Measurements from ENCODE around the gene SSTR3. TPM values are rescaled to one million over a fixed set of nuclear protein-coding genes. Genes with fewer than 3 reads are reported as not detected.

SSTR3 gene
- total RNA-seq, 2 donors from 2014 or later, result not detected

DNA sequence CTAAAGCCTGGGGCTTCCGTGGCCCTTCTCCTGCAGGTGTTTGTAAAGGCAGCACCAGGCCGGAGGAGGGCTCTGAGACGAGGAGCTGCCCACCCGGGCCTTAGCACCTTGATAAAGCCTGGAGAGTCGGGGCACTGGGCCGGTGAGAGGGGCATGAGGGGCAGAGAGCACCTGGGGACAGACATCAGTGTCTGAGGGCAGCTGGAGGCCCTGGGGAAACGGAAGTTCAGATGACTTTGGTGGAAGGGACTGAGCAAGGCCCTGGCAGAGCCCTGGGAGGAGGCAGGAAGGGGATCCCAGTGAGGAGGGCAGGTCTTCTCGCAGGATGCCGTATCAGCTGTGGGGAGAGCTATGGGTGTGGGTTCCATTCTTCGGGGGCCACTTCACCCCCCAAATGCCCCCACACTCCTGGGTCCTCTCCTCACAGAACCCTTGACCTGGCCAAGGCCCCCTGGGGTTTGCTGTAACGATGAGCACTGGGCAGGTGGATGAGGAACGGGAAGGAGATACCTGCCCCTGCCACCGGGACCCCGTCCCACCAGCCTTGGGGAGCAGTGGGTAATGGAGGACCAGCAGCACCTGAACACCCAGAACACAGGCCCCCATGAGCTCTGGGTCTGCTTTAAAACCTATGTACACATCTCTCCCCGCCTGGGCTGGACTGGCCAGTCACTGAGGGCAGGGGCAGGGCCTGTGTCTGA lies 31.6 kb downstream of the SSTR3 start:
- Histone ChIP-seq H3K36me3 (no peaks in the 10 kb centered on the region), H3K4me3 (no peak overlapping the region), H3K27me3 (no peaks in the 10 kb centered on the region), H3K27ac (no peak overlapping the region), H3K9me3 (no peaks in the 10 kb centered on the region), H3K4me1 (peaks cover 0 to 47% of the 10 kb centered on the region in 2 donors)
- TF ChIP-seq, protein P1, sequence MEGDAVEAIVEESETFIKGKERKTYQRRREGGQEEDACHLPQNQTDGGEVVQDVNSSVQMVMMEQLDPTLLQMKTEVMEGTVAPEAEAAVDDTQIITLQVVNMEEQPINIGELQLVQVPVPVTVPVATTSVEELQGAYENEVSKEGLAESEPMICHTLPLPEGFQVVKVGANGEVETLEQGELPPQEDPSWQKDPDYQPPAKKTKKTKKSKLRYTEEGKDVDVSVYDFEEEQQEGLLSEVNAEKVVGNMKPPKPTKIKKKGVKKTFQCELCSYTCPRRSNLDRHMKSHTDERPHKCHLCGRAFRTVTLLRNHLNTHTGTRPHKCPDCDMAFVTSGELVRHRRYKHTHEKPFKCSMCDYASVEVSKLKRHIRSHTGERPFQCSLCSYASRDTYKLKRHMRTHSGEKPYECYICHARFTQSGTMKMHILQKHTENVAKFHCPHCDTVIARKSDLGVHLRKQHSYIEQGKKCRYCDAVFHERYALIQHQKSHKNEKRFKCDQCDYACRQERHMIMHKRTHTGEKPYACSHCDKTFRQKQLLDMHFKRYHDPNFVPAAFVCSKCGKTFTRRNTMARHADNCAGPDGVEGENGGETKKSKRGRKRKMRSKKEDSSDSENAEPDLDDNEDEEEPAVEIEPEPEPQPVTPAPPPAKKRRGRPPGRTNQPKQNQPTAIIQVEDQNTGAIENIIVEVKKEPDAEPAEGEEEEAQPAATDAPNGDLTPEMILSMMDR (IDR thresholded peaks at IDR 0.05), result no peak
- no peak for DNase-seq (ENCODE audit: low spot score)

DNA sequence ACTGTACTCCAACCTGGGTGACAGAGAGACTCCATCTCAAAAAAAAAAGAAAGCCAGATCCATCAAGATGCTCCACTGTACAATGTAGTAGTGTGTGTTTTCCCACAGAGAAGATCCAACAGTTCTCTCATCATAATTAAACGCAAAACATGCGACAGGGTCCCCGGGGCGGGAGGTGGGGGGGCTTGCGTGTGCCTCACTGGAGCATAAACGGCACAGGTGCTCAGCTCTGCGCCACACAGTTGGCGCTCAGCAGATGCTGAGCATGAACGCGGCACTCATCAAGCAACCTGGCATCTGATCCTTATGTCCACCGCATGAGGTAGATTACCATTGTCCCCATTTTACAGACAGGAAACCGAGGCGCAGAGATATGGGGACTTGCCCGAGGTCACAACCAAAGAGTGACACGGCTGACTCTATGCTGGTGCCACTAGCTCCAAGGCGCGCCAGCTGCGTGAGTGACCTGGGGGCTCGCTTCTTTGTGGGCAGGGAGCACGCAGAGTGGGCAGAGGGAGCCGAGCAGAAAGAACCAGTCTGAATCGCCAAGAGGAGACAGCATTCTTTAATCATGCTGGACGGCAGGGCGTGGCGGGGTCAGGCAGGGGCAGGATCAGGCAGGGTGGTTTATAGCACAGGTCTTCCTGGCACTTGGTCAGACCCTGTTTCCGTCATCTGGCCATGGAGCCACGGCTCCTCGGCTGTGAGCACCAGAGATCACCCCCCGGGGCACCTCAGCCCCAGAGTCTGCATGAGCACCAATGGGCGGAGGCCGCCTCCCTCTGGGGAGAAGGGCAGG lies 32.5 kb downstream of the SSTR3 start:
- Histone ChIP-seq H3K27me3 (no peaks in the 10 kb centered on the region), H3K36me3 (no peaks in the 10 kb centered on the region), H3K27ac (no peak overlapping the region), H3K4me1 (peaks cover 0 to 52% of the 10 kb centered on the region in 2 donors), H3K9me3 (no peaks in the 10 kb centered on the region), H3K4me3 (no peak overlapping the region)
- no peak for DNase-seq (ENCODE audit: low spot score)
- TF ChIP-seq, protein P1 (IDR thresholded peaks at IDR 0.05), result no peak

DNA sequence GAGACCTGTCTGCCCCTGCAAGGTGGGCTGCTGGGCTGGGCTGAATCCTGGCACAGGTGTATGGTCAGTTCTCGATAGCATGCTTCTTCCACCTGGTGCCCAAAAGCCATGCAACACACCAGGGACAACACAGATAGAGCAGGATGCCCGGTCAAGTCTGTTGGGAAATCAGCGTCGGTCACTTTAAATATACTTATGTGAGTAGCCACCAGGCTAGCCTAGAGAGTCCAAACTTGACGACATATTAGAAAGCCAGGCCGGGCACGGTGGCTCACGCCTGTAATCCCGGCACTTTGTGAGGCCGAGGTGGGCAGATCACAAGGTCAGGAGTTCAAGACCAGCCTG lies 33.2 kb downstream of the SSTR3 start:
- Histone ChIP-seq H3K4me1 (peaks cover 0 to 52% of the 10 kb centered on the region in 2 donors), H3K36me3 (no peaks in the 10 kb centered on the region), H3K9me3 (no peaks in the 10 kb centered on the region), H3K27me3 (no peaks in the 10 kb centered on the region), H3K27ac (peak overlapping the region in 1 of 2 donors; percentile 37), H3K4me3 (no peak overlapping the region)
- DNase-seq (ENCODE audit: low spot score), result no peak
- TF ChIP-seq, protein P1 (IDR thresholded peaks at IDR 0.05), result no peak

DNA sequence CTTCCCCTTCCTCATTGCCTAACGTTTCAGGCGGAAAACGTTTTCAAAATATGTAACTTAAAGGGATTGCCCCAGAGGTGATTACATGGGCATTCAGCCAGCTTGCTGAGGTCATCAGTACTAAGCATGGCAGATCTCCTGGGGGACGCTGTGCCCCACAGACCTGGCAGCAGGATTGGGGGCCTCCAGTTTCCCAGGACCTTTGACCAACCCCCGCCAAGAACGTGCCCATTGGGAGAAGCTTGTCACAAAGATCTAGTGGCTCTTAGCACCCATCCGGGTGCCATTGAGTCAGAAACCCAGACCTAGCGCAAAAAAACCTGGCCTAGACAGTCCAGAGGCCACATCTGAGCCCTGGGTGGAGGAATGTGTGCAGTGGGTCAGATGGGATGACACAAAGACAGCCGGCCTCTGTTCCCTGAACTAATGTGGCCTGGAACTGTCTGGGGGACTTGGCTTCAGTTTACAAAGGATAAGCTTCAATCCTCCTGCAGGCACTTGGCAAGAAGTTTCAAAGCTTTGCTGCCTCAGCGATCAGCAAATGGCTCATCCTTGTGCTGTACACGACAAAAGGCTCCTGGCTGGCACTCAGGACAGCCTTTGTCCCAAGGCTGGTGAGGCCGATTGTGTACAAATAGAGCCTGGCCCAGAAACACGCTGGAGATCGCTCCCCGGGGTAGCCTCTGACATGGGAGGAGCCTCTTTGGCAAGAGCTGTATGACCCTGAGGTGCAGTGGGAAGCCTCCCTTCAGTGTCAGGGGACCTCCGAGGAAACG lies 33.7 kb downstream of the SSTR3 start:
- no peak for DNase-seq (ENCODE audit: low spot score)
- Histone ChIP-seq H3K36me3 (no peaks in the 10 kb centered on the region), H3K9me3 (no peaks in the 10 kb centered on the region), H3K4me3 (no peak overlapping the region), H3K27me3 (no peaks in the 10 kb centered on the region), H3K4me1 (peaks cover 0 to 52% of the 10 kb centered on the region in 2 donors), H3K27ac (peak overlapping the region; percentile 37 to 43)
- TF ChIP-seq, protein P1 (IDR thresholded peaks at IDR 0.05), result no peak

DNA sequence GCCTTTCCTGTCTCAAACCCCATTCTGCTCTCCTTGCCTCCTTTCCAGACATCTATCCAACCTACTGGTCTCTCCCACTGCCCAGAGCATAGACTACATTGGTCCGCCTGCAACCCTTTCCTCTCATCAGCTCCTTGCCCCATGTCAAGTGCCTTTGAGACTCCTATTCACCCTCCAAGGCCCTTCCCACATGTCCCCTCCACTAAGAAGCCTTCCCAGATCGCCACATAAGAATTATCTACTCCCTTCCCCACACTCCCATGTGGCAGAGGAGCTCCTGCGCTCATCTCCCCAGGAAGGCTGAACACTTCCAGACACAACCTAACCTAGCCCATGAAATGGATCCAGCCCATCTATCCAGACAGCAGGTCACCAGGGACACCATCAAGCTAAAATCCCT lies 34.5 kb downstream of the SSTR3 start:
- Histone ChIP-seq H3K9me3 (no peaks in the 10 kb centered on the region), H3K36me3 (no peaks in the 10 kb centered on the region), H3K27me3 (no peaks in the 10 kb centered on the region), H3K27ac (peak overlapping the region; percentile 37 to 43), H3K4me1 (peaks cover 0 to 52% of the 10 kb centered on the region in 2 donors), H3K4me3 (no peak overlapping the region)
- DNase-seq (ENCODE audit: low spot score), result no peak
- TF ChIP-seq, protein P1 (IDR thresholded peaks at IDR 0.05), result no peak
